Measurements from ENCODE around the gene ZSCAN2. TPM values are rescaled to one million over a fixed set of nuclear protein-coding genes. Genes with fewer than 3 reads are reported as not detected.
A peak's percentile ranks its signal among the peaks of the same experiment; 100 is the strongest.
"Not testable (repeated sequence)": the region's sequence is repeated elsewhere in the genome, so short reads cannot be mapped to it uniquely, and the experiment has no call there.

ZSCAN2 gene
- total RNA-seq, 1 donor from 2014 or later = 16.2 TPM

GRCh38 chr15:84582583-84583157 lies 18.1 kb upstream of the ZSCAN2 start:
- no peak for FAIRE-seq
- peaks cover 4% of the 10 kb centered on the region for H3K4me1 ChIP-seq (ENCODE audit: insufficient read depth, low read length)
- H3K36me3 Mint-ChIP-seq (ENCODE audit: low read depth, unreplicated experiment) = peaks cover 1% of the 10 kb centered on the region

GRCh38 chr15:84583921-84584320 lies 16.9 kb upstream of the ZSCAN2 start:
- not testable (repeated sequence) for DNase-seq (ENCODE audit: low read depth); H3K4me1 ChIP-seq (ENCODE audit: insufficient read depth, low read length); H3K9ac ChIP-seq (ENCODE audit: low read length); H3K27ac Mint-ChIP-seq (ENCODE audit: unreplicated experiment); FAIRE-seq; H3K27me3 ChIP-seq (ENCODE audit: insufficient read depth, low read length); H3K4me2 ChIP-seq (ENCODE audit: low read length); H3K36me3 Mint-ChIP-seq (ENCODE audit: low read depth, unreplicated experiment); H3K27ac ChIP-seq (ENCODE audit: low read depth, low read length); H3K4me3 ChIP-seq (ENCODE audit: insufficient read depth, low read depth, low read length); H3K9me3 ChIP-seq (ENCODE audit: insufficient read depth, low read depth, low read length); H3K4me3 Mint-ChIP-seq (ENCODE audit: unreplicated experiment); H3K79me2 ChIP-seq (ENCODE audit: insufficient read depth, low read length); H3K27me3 Mint-ChIP-seq (ENCODE audit: low read depth, unreplicated experiment); H3K36me3 ChIP-seq (ENCODE audit: insufficient read depth, low read length); H3K9me3 Mint-ChIP-seq (ENCODE audit: unreplicated experiment); H4K20me1 ChIP-seq (ENCODE audit: insufficient read depth, low read length); H2AFZ ChIP-seq (ENCODE audit: low read depth, low read length)
- H3K4me1 Mint-ChIP-seq (ENCODE audit: low read depth, unreplicated experiment) = peaks cover 13% of the 10 kb centered on the region

More at GRCh38 chr15:84582583-84583157, 18.1 kb upstream of the ZSCAN2 start:
- Histone ChIP-seq H3K27me3 (ENCODE audit: insufficient read depth, low read length) (no peaks in the 10 kb centered on the region), H3K79me2 (ENCODE audit: insufficient read depth, low read length) (no peaks in the 10 kb centered on the region), H3K27ac (ENCODE audit: low read depth, low read length) (no peak overlapping the region), H3K4me3 (ENCODE audit: insufficient read depth, low read depth, low read length) (no peak overlapping the region), H3K9me3 (ENCODE audit: insufficient read depth, low read depth, low read length) (no peaks in the 10 kb centered on the region), H4K20me1 (ENCODE audit: insufficient read depth, low read length) (no peaks in the 10 kb centered on the region), H3K9ac (ENCODE audit: low read length) (no peak overlapping the region), H3K4me2 (ENCODE audit: low read length) (no peak overlapping the region), H2AFZ (ENCODE audit: low read depth, low read length) (no peak overlapping the region), H3K36me3 (ENCODE audit: insufficient read depth, low read length) (no peaks in the 10 kb centered on the region)
- H3K27me3 Mint-ChIP-seq (ENCODE audit: low read depth, unreplicated experiment) = peaks cover 4% of the 10 kb centered on the region
- H3K9me3 Mint-ChIP-seq (ENCODE audit: unreplicated experiment) = peaks cover 3% of the 10 kb centered on the region
- H3K27ac Mint-ChIP-seq (ENCODE audit: unreplicated experiment) = no peak overlapping the region
- peak; percentile 12 for DNase-seq (ENCODE audit: low read depth)
- H3K4me1 Mint-ChIP-seq (ENCODE audit: low read depth, unreplicated experiment) = peaks cover 12% of the 10 kb centered on the region
- TF ChIP-seq EZH2 (IDR thresholded peaks at IDR 0.05; ENCODE audit: insufficient read depth, low read length) (no peak), CTCF (IDR thresholded peaks at IDR 0.05; ENCODE audit: insufficient read depth, low read depth, low read length) (no peak)
- H3K4me3 Mint-ChIP-seq (ENCODE audit: unreplicated experiment) = no peak overlapping the region

- Histone ChIP-seq H3K4me2 (ENCODE audit: low read length) (no peak overlapping the region), H3K79me2 (ENCODE audit: insufficient read depth, low read length) (no peaks in the 10 kb centered on the region), H3K4me1 (ENCODE audit: insufficient read depth, low read length) (peaks cover 4% of the 10 kb centered on the region), H4K20me1 (ENCODE audit: insufficient read depth, low read length) (no peaks in the 10 kb centered on the region), H2AFZ (ENCODE audit: low read depth, low read length) (no peak overlapping the region), H3K36me3 (ENCODE audit: insufficient read depth, low read length) (no peaks in the 10 kb centered on the region), H3K9me3 (ENCODE audit: insufficient read depth, low read depth, low read length) (no peaks in the 10 kb centered on the region), H3K27ac (ENCODE audit: low read depth, low read length) (no peak overlapping the region), H3K4me3 (ENCODE audit: insufficient read depth, low read depth, low read length) (no peak overlapping the region), H3K9ac (ENCODE audit: low read length) (no peak overlapping the region), H3K27me3 (ENCODE audit: insufficient read depth, low read length) (peaks cover 4% of the 10 kb centered on the region)
- DNase-seq (ENCODE audit: low read depth) (peak; percentile 12), FAIRE-seq (no peak)
- H3K27me3 Mint-ChIP-seq (ENCODE audit: low read depth, unreplicated experiment) = peaks cover 4% of the 10 kb centered on the region
- no peak overlapping the region for H3K4me3 Mint-ChIP-seq (ENCODE audit: unreplicated experiment)
- no peak for TF ChIP-seq CTCF (IDR thresholded peaks at IDR 0.05; ENCODE audit: insufficient read depth, low read depth, low read length)
- no peak for TF ChIP-seq EZH2 (IDR thresholded peaks at IDR 0.05; ENCODE audit: insufficient read depth, low read length)
- peaks cover 4% of the 10 kb centered on the region for H3K4me1 Mint-ChIP-seq (ENCODE audit: low read depth, unreplicated experiment)
- no peaks in the 10 kb centered on the region for H3K36me3 Mint-ChIP-seq (ENCODE audit: low read depth, unreplicated experiment)
- no peak overlapping the region for H3K27ac Mint-ChIP-seq (ENCODE audit: unreplicated experiment)
- peaks cover 3% of the 10 kb centered on the region for H3K9me3 Mint-ChIP-seq (ENCODE audit: unreplicated experiment)
Observed at GRCh38 chr15:84586696-84587095, 14.1 kb upstream of the ZSCAN2 start.

All from astrocyte (in vitro differentiated cells and primary cell).